ENCODE results near the gene ELN.

The ELN gene

DNA sequence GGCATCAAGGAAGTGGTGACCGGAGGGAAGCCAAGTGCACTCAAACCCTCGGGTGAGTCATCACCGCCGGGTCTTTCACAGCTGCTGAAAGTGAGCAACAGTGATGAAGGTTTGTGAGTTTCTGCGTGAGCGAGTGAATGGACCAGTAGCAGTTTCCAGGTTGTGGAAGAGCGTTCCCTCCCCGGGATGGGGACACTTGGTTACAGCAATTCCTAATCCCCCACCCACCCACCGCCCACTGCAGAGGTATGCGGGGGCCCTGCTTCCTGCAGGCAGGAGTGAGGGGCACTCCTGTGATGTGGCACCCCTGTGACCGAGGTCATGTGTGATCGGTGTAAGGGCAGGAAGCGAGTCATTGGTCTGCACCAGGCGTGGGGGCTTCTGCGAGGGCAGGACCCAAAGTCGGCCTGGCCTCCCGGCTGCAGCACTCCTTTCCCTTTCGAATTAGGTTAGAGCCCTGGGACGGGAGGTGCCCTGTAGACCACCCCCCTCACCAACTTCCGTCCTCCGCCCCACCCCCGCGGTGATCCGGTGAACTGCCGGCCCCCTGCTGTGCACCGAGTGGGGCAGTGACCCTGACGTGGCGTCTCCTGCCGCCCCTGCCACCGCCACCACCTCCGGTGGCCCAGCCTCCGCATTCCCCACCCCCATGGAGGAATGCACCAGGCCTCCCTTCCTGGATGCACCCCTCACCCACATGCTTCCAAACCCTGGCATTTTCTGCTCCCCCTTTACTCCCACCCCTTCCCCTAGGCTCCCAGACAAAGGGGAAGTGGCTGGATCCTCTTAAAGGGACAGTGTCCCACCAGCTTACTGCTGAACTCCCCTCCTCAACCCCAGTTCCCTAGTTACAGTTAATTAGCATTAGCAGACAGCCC lies 66.5 kb downstream of the ELN start:
- DNase-seq (ENCODE audit: low spot score), result peak; percentile 92

DNA sequence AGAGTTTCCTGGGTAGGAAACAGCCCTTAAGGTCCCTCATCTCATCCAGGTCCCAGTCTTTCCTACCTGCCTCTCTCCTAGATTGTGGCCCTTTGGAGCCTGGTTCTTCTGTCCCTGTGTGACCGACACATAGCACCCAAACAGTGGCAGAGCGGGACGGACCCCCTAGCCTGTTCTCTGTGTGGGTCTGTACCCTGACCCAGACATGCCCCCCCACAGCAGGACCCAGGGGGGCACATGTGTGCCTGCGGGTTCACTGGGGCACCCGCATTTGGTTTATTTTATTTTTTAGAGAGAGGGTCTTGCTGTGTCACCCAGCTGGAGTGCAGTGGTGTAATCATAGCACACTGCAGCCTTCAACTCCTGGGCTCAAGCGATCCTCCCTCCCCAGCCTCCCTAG lies 67.2 kb downstream of the ELN start:
- DNase-seq (ENCODE audit: low spot score), result no peak

DNA sequence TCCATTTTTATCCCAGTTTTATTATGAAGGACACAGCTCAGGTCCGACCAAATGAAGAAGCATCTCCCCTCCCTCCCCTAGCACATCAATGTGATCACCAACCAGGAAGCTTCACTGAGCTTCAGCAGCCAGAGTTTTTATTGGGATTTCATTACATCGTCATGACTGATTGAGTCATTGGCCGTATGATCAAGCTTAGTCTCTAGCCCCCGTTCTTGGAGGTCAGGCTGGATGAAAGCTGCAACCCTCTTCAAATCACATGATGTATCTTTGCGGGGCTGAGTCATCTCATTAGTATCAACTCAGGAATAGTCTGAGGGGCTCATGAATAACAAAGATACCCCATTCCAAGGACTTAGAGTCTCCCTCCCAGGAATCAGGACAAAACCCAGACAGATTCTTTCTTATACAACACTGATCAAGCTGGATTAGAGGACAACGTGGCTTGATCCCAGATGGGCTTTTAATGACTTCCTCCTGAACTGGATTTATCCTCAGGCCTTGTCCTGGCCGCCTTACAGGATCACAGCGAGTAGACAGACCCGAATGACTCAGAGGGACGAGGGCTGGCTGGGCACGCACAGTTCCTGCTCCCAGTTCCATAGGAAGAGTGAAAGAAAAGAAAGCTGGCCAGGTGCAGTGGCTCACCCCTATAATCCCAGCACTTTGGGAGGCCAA lies 70.1 kb downstream of the ELN start:
- DNase-seq (ENCODE audit: low spot score), result peak; percentile 68

DNA sequence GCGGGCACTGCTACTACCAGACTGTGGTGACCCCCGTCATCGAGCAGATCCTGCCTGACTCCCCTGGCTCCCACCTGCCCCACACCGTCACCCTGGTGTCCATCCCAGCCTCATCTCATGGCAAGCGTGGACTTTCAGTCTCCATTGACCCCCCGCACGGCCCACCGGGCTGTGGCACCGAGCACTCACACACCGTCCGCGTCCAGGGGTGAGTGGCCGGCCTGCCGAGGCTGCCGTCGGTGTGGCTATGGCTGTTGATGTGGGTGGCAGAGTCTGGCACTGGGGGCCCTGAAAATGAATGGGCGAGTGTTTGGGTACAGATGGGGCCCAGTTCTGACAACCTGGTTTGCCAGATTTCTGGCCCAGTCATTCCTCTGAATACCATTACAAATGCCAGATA lies 71.1 kb downstream of the ELN start:
- no peak for DNase-seq (ENCODE audit: low spot score)

DNA sequence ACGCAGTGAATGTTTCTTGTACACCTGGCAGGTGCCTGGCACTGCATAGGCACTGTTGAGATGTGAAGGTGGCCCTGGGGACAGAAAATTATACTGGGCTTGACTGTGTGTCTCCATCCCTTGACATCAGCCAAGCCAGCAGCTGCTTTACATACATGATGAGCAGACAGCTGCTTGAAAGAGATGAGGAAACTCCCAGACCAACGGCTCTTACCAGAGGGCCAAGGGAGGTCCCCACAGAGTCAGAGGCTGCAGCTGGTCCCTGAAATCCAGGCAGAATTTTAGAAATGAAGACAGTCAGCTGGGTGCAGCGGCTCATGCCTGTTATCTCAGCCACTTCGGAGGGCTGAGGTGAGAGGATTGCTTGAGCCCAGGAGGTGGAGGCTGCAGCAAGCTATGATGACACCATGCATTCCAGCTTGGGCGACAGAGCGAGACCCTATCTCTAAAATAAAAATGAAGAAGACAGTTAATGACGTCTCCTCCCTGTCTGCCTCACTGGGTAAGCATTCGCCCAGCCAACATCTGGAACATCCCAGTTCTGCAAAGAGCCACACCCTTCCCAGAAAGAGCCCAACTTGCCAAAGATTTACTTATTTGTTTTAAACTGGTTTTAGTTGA lies 73.2 kb downstream of the ELN start:
- no peak for DNase-seq (ENCODE audit: low spot score)

DNA sequence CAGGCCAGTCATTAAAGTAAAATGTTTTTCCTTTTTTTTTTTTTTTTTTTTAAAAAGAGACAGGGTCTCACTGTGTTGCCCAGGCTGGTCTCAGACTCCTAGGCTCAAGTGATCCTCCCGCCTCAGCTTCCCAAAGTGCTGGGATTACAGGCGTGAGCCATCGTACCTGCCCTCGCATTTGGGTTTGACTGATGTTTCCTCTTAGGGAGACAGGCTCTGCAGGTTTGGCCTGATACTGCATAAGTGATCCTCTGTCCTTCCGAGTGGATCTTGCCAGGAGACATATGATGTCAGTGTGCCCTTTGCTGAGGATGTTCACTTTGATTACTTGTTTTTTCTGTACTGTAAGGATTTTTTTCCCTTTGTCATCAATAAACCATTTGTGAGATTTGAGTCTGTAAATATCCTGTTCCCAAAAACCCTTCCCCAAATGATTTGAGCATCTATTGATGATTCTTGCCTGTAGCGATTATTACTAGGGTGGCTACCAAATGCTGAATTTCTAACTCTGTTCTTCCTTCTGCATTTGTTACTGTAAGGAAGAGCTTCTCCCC lies 75.3 kb downstream of the ELN start:
- no peak for DNase-seq (ENCODE audit: low spot score)

DNA sequence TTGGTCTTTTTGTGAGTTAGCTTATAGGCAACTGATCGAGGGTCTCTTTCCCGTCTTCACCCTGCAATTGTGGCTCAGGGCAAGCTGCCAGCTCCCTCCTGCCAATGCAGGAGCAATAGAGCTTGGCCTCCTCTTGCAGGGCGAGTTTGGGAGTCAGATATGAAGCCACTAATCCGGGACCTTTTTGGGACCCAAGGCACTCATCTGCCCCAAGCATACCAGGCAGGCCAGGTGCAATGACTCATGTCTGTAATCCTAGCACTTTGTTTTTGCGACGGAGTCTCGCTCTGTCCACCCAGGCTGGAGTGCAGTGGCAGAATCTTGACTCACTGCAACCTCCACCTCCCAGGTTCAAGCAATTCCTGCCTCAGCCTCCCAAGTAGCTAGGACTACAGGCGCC lies 76.7 kb downstream of the ELN start:
- no peak for DNase-seq (ENCODE audit: low spot score)

DNA sequence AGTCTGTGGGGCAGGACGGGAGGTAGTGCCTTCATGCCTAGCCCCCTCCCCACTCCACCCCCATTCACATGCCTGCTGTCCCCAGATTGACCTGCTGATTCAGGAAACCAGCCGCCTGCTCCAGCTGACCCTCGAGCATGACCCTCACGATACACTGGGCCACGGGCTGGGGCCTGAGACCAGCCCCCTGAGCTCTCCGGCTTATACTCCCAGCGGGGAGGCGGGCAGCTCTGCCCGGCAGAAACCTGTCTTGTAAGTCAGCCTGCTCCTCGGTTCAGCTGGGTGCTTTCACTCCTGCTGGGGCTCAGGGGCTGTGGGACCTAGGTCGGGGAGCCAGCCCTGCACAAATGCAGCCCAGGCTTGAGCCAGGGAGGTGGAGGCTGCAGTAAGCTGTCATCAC lies 78.0 kb downstream of the ELN start:
- DNase-seq (ENCODE audit: low spot score), result no peak

DNA sequence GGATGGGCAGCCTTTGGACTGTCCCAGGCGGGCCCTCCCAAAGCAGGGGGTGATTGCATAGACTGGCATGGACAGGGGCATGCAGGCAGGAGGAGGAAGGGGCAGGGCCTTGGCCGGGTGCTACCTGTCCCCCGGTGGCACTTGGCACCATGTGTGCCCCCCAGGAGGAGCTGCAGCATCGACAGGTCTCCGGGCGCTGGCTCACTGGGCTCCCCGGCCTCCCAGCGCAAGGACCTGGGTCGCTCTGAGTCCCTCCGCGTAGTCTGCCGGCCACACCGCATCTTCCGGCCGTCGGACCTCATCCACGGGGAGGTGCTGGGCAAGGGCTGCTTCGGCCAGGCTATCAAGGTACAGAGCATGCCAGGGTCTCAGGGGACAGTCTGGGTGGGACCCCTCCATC lies 78.9 kb downstream of the ELN start:
- DNase-seq (ENCODE audit: low spot score), result no peak

DNA sequence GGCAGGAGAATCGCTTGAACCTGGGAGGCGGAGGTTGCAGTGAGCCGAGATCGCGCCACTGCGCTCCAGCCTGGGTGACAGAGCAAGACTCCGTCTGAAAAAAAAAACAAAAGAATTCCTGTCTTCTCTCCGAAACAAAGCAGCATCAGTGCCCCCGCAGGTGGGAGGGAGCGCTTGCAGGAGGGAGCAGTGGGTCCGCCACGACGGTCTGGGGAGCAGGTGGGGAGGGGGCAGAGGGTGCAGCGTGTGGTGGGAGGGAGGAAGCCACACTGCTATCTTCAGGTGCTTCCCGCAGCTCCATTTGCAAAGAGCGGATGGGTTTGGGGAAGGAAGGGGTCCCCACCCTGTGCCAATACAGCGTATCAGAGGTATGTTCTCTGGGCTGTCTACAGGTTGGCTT lies 87.4 kb downstream of the ELN start:
- DNase-seq (ENCODE audit: low spot score), result no peak

DNA sequence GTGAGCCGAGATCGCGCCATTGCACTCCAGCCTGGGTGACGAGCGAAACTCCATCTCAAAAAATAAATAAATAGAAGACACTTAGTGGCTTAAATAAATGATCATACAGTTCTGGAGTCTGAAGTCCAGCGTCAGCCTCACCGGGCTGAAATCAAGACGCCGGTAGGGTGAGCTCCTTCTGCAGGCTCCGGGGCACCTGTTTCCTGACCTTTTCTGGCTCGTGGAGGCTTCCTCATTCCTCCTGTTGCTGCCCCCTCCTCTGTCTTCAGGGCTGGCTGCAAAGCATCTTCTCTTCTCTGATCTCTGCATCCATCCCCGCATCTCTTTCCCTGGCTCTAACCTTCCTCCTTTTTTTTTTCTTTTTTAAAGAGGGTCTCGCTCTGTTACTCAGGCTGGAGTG lies 88.4 kb downstream of the ELN start:
- no peak for DNase-seq (ENCODE audit: low spot score)
